PC-3 (cell line): Measurements from ENCODE around the gene ACTN4.

Experiments used
- CTCF ChIP-seq: fragments of 300-600 bp; sonication (generic); conservative IDR thresholded peaks from 2 replicates; pipeline ENCODE4 v1.5.1; 2017; ENCODE audit warnings: antibody characterized with exemption, low read depth, mild to moderate bottlenecking, low read length
- EZH2phosphoT487 ChIP-seq: fragments of 300-600 bp; sonication (generic); IDR thresholded peaks from 2 replicates; pipeline ENCODE4 v1.6.1; 2018; ENCODE audit warnings: mild to moderate bottlenecking, antibody characterized with exemption, low read length, borderline replicate concordance

DNA sequence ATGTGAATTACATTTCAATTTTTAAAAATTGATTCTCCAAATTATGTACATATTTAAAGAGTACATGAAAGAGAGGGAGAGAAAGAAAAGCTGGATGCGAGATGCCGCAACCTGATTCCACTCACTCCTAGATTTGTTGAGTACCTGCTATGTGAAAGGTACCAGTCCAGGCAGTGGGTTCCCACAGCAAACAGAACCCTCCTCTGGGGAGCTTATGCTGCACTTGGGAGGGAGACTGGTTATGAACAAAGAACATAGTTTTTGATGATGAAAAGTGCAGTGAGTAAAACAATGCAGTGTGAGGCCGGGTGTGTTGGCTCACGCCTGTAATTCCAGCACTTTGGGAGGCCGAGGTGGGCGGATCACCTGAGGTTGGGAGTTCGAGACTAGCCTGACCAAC, 43.4 kb downstream of the ACTN4 start:
- TF ChIP-seq CTCF (no peak), EZH2phosphoT487 (no peak)
